ENCODE measurements around the gene TRAFD1. TPM values are rescaled to one million over a fixed set of nuclear protein-coding genes. Genes with fewer than 3 reads are reported as not detected.

Gene TRAFD1
- total and polyA plus RNA-seq, 2 experiments from 2014 or later: 17.4 to 30.4 TPM

GRCh38 chr12:112130441-112130998 lies 5.2 kb downstream of the TRAFD1 start:
- Mint-ChIP-seq H3K27me3 (ENCODE audit: insufficient read depth, low read depth, poor library complexity) (peaks cover 5% of the 10 kb centered on the region), H3K27ac (no peak overlapping the region), H3K36me3 (ENCODE audit: low read depth) (peaks cover 5% of the 10 kb centered on the region), H3K9me3 (no peaks in the 10 kb centered on the region), H3K4me3 (no peak overlapping the region), H3K4me1 (peaks cover 8% of the 10 kb centered on the region)
- H3K4me1 ChIP-seq (ENCODE audit: insufficient read depth): peaks cover 6% of the 10 kb centered on the region
- H3K9me2 ChIP-seq (ENCODE audit: insufficient read depth): no peaks in the 10 kb centered on the region
- H3K4me3 ChIP-seq: no peak overlapping the region
- H3K4me2 ChIP-seq: no peak overlapping the region
- no peak for TF ChIP-seq CTCF (conservative IDR thresholded peaks at IDR 0.05; ENCODE audit: low read depth in 2 of 2)
- TF ChIP-seq STAT1 (IDR thresholded peaks at IDR 0.05; ENCODE audit: unreplicated experiment): no peak
- no peak for TF ChIP-seq ZNF331 (CRISPR knock-in tag; IDR thresholded peaks at IDR 0.05; ENCODE audit: low read depth)
- TF ChIP-seq ZNF114 (CRISPR knock-in tag; IDR thresholded peaks at IDR 0.05): no peak
- no peak for TF ChIP-seq REST (IDR thresholded peaks at IDR 0.05; ENCODE audit: unreplicated experiment)
- TF ChIP-seq ETS1 (IDR thresholded peaks at IDR 0.05): no peak
- TF ChIP-seq JUNB (IDR thresholded peaks at IDR 0.05; ENCODE audit: unreplicated experiment): no peak
- no peak for TF ChIP-seq NANOG (IDR thresholded peaks at IDR 0.05; ENCODE audit: borderline replicate concordance)
- TF ChIP-seq EZH2phosphoT487 (IDR thresholded peaks at IDR 0.05; ENCODE audit: unreplicated experiment): no peak
- no peak for TF ChIP-seq POLR2AphosphoS5 (IDR thresholded peaks at IDR 0.05; ENCODE audit: low read depth)
- TF ChIP-seq EZH2 (IDR thresholded peaks at IDR 0.05; ENCODE audit: low read depth, unreplicated experiment): no peak
- no peak for TF ChIP-seq CREB1 (CRISPR knock-in tag; IDR thresholded peaks at IDR 0.05; ENCODE audit: low read depth)
- no peak for TF ChIP-seq ZNF462 (CRISPR knock-in tag; IDR thresholded peaks at IDR 0.05)
- no peaks in the 10 kb centered on the region for H3K27me3 ChIP-seq (ENCODE audit: insufficient read depth)
- no peak for ATAC-seq
- H3K27ac ChIP-seq (ENCODE audit: low read depth): no peak overlapping the region
- 0 out of 2 replicates have a peak, but pooled peaks cover 4% of the 10 kb centered on the region for H3K36me3 ChIP-seq (ENCODE audit: insufficient read depth)
- H3F3A ChIP-seq (replicated peaks; ENCODE audit: low read depth): no peaks in the 10 kb centered on the region
- peaks cover 14% of the 10 kb centered on the region for H3K79me2 ChIP-seq (replicated peaks; ENCODE audit: insufficient read depth)
- no peak for DNase-seq (ENCODE audit: low spot score)
- no peak overlapping the region for H2AFZ ChIP-seq
- peaks cover 4% of the 10 kb centered on the region; the same call in 1 of the 2 replicates for H4K20me1 ChIP-seq (replicated peaks; ENCODE audit: insufficient read depth)
